Measurements from ENCODE around the gene BTBD6. TPM values are rescaled to one million over a fixed set of nuclear protein-coding genes. Genes with fewer than 3 reads are reported as not detected.

The BTBD6 gene
- total RNA-seq, 1 experiment from 2014 or later, result 19.6 TPM

GRCh38 chr14:105223770-105224544 lies 24.4 kb upstream of the BTBD6 start:
- in situ Hi-C loops (cut with HindIII; ENCODE audit: low pct_unique_long_range_greater_than_20kb, low sequenced_read_pairs), result no loop called here
- no peak for DNase-seq (ENCODE audit: low read depth)

GRCh38 chr14:105224845-105225570 lies 23.3 kb upstream of the BTBD6 start:
- in situ Hi-C loops (cut with HindIII; ENCODE audit: low pct_unique_long_range_greater_than_20kb, low sequenced_read_pairs), result no loop called here
- DNase-seq (ENCODE audit: low read depth), result no peak

- no peak for DNase-seq (ENCODE audit: low read depth)
- in situ Hi-C loops (cut with HindIII; ENCODE audit: low pct_unique_long_range_greater_than_20kb, low sequenced_read_pairs), result no loop called here
These were observed 22.1 kb upstream of the BTBD6 start for GRCh38 chr14:105226198-105226597.

DNA sequence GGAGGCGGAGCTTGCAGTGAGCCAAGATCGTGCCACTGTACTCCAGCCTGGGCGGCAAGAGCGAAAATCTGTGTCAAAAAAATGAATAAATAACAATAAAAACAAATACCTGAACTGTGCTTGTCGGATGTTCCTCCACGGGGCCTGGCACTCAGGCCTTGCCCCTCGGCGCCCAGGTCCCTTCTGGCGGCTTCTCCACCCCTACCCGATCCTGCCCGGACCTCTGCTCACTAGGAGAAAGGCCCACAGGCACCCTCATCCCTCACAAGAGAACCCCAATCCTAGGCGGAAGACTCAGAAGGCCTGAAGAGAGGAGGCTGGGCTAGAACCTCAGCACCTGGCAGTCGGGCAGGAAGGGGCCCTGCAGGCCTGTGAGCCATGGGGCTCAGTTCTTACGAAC lies 21.0 kb upstream of the BTBD6 start:
- in situ Hi-C loops (cut with HindIII; ENCODE audit: low pct_unique_long_range_greater_than_20kb, low sequenced_read_pairs), result no loop called here
- DNase-seq (ENCODE audit: low read depth), result no peak

DNA sequence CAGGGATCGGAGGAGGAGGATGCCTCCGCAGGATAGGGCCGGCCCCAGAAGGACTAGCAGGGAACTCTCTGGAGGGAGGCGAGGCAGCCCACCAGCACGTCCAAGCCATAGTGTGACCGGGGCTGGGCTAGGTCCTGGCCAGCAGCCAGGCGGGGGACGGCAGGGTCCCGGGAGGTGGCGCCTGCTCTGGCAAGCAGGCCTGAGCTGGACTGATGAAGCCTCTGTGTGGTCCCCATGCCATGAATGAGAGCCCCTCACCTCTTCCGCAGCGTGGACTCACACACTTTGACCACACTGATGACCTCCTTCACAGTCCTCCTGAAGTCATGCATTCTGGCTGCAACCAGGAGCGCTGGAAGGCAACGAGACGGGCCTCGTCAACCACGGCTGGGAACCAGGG lies 19.8 kb upstream of the BTBD6 start:
- no peak for DNase-seq (ENCODE audit: low read depth)
- in situ Hi-C loops (cut with HindIII; ENCODE audit: low pct_unique_long_range_greater_than_20kb, low sequenced_read_pairs), result no loop called here

GRCh38 chr14:105229099-105229655 lies 19.2 kb upstream of the BTBD6 start:
- in situ Hi-C loops (cut with HindIII; ENCODE audit: low pct_unique_long_range_greater_than_20kb, low sequenced_read_pairs), result no loop called here
- no peak for DNase-seq (ENCODE audit: low read depth)

DNA sequence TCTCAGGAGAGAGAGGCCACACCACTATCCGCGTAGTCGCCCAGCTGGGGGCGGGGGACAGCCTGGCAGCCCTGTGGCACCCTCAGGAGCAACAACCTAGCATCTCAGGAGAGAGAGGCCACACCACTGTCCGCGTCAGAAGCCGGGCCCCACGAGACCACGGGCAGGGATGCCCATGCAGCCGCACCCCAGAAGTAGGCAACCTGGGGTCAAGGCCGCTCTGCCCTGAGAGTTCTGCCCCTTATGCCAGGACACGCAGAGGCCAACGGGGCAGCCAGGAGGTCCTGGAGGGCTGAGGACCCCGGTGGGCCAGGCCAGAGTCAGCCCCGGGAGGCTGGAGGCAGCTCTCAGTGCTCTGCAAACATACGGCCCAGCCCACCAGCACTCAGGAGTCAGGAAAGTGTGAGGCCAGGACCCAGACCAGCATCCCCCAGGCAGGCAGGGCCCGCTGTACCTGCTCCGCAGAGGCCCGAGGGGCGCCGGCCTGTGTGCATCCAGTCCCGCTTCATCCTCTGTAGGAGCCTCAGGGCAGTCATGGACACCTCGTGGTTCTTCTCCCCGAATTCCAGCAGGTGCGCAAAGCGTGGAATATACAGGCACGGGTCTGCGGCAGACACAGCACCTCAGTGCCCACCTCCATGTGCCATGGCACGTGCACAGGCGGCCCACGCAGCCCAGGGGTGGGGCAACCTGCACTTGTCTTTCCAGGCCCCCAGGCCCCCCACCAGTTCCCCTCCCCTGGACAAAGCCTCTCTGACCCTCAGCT lies 7.3 kb upstream of the BTBD6 start:
- DNase-seq (ENCODE audit: low read depth), result no peak
- in situ Hi-C loops (cut with HindIII; ENCODE audit: low pct_unique_long_range_greater_than_20kb, low sequenced_read_pairs), result no loop called here

DNA sequence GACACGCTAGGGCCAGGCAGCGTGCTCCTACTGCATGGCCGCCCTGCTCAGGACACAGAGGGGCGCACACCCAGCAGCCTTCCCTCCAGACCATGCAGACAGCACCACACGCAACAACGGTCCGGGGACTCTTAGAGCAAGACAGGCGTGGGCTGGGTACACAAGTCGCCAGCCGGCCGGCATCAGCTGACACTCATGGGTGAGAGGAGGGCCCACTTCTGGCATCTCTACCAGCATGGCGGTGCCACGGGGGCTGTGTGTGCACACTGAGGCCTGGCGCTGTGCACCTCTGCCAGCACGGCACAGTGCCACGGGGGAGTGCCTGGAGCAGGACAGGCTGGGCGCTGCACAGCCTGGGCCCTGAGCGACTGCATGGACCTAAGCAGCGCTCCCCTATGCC lies 6.7 kb upstream of the BTBD6 start:
- DNase-seq (ENCODE audit: low read depth), result no peak
- in situ Hi-C loops (cut with HindIII; ENCODE audit: low pct_unique_long_range_greater_than_20kb, low sequenced_read_pairs), result no loop called here

GRCh38 chr14:105244334-105244733 lies 4.0 kb upstream of the BTBD6 start:
- no peak for DNase-seq (ENCODE audit: low read depth)
- in situ Hi-C loops (cut with HindIII; ENCODE audit: low pct_unique_long_range_greater_than_20kb, low sequenced_read_pairs), result no loop called here

DNA sequence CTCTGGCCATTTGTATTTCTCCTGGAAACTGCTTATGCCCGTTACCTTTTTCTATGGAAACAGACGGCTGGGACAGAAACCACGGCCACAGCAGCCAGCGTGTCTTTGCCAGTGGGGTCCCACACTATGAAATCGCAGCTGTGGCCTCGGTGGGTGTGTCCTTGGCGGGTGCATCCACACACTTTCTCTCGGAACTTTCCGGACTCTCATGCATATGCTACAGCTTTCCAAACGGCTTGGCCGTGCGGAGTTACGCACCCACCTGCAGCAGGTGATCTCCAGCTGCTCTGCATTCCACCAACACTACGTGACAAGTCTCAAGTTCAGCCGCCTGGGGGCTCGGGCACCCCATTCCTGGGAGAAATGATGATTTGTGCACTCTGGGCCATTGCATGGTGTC lies 1.3 kb upstream of the BTBD6 start:
- no peak for DNase-seq (ENCODE audit: low read depth)
- in situ Hi-C loops (cut with HindIII; ENCODE audit: low pct_unique_long_range_greater_than_20kb, low sequenced_read_pairs), result no loop called here

- no peak for DNase-seq (ENCODE audit: low read depth)
- in situ Hi-C loops (cut with HindIII; ENCODE audit: low pct_unique_long_range_greater_than_20kb, low sequenced_read_pairs), result no loop called here
These were observed 492 bp upstream of the BTBD6 start for GRCh38 chr14:105247715-105248367.

DNA sequence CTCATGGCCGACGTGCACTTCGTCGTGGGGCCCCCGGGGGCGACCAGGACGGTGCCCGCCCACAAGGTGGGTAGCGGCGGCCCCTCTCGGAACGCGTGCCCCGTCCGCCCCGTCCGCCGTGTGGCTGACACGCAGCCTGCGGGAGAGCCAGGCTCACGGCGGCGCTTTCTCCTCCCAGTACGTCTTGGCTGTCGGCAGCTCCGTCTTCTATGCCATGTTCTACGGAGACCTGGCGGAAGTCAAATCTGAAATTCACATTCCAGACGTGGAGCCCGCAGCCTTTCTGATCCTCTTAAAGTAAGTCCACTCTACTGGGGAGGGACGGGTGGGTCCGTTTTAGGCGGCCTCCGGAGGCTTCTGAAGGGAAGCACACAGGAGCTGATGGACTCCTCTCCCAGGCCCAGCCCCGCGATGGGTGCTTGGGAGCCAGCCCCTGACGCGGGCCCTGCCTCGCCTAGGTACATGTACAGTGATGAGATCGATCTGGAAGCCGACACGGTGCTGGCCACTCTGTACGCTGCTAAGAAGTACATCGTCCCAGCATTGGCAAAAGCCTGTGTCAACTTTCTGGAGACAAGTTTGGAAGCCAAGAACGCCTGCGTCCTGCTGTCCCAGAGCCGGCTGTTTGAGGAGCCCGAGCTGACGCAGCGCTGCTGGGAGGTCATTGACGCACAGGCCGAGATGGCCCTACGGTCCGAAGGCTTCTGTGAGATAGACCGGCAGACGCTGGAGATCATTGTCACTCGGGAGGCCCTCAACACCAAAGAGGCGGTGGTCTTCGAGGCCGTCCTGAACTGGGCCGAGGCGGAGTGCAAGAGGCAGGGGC lies 1.1 kb downstream of the BTBD6 start:
- in situ Hi-C loops (cut with HindIII; ENCODE audit: low pct_unique_long_range_greater_than_20kb, low sequenced_read_pairs), result no loop called here
- no peak for DNase-seq (ENCODE audit: low read depth)

- in situ Hi-C loops (cut with HindIII; ENCODE audit: low pct_unique_long_range_greater_than_20kb, low sequenced_read_pairs), result no loop called here
- no peak for DNase-seq (ENCODE audit: low read depth)
These were observed 1.7 kb downstream of the BTBD6 start for GRCh38 chr14:105250008-105250366.

DNA sequence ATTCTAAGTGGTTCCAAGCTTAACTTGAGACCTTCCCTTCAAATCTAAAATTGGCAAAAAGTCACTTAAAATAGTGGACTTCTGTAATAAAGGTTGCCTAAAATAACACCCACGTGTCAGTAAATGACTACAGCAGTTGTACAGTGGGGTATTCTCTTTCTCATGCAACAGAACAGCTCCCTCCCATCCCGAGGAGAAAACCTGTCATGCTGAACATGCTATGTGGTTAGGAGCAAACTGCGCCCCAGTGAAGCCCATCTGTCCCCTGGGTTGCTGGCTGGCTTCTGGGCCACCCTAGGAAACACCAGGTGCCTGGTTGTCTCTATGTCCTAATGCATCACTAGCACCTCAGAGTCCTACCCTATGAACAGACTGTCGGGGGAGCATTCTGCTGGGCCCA lies 2.7 kb downstream of the BTBD6 start:
- no peak for DNase-seq (ENCODE audit: low read depth)
- in situ Hi-C loops (cut with HindIII; ENCODE audit: low pct_unique_long_range_greater_than_20kb, low sequenced_read_pairs), result no loop called here

DNA sequence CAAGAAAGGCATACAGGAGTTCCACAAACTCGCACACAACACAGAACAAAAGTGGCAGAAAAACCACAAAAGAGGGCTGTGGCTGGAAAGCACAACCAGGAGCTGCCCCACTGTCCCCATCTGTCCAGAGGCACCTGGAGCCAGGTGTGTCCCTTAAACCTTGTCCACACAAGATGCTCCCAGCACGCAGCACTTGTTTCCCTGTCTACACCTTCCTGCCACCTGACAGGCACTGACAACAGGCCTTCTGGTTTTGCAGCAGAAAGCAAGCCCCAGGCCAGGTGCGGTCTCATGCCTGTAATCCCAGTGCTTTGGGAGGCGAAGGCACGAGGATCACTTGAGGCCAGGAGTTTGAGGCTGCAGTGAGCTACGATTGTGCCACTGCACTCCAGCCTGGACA lies 3.6 kb downstream of the BTBD6 start:
- DNase-seq (ENCODE audit: low read depth), result no peak
- in situ Hi-C loops (cut with HindIII; ENCODE audit: low pct_unique_long_range_greater_than_20kb, low sequenced_read_pairs), result no loop called here

- in situ Hi-C loops (cut with HindIII; ENCODE audit: low pct_unique_long_range_greater_than_20kb, low sequenced_read_pairs), result no loop called here
- no peak for DNase-seq (ENCODE audit: low read depth)
These were observed 4.4 kb downstream of the BTBD6 start for GRCh38 chr14:105252552-105253328.

DNA sequence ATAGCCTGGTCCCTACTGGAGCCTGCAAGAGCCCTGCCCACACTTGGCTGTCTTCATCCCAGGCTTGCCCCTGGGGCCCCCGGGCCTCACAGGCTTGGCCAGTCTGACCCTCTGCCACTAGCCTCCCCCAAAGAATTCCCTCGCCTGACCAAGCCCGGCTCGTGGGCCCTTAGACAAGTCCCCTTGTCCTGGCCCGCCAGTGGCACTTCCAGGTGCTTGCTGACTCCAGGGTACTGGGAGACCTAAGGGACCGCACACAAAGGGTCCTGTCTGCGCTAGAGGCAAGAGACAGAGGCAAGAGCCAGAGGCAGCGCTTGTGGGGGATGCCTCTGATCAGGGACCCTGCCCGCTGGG lies 5.0 kb downstream of the BTBD6 start:
- in situ Hi-C loops (cut with HindIII; ENCODE audit: low pct_unique_long_range_greater_than_20kb, low sequenced_read_pairs), result no loop called here
- no peak for DNase-seq (ENCODE audit: low read depth)
